Endothelial cell of hepatic sinusoid (primary cell): ENCODE results near the gene METTL2B.
"Not testable (repeated sequence)": the region's sequence is repeated elsewhere in the genome, so short reads cannot be mapped to it uniquely, and the experiment has no call there.

ENCODE experiments used
- in situ Hi-C: cut with HindIII; loops from 2 replicates; pipeline ENCODE4 v1.10.0; 2017; ENCODE audit warnings: low sequenced_read_pairs

METTL2B gene

GRCh38 chr7:128476402-128477335 is at the start of gene METTL2B:
TSS of gene METTL2B (plus strand) at chr7:128476748. CDS start at chr7:128476766, 18 bp downstream.
- in situ Hi-C loops = not testable (repeated sequence)

GRCh38 chr7:128427289-128427891 is 49.2 kb upstream of the METTL2B start:
- in situ Hi-C loops = no loop called here

GRCh38 chr7:128430207-128430606 is 46.3 kb upstream of the METTL2B start:
- in situ Hi-C loops = no loop called here

- in situ Hi-C loops = no loop called here
Observed at GRCh38 chr7:128431221-128431620, 45.3 kb upstream of the METTL2B start.

GRCh38 chr7:128431754-128432153 is 44.8 kb upstream of the METTL2B start:
- in situ Hi-C loops = no loop called here

- in situ Hi-C loops = no loop called here
Observed at GRCh38 chr7:128434413-128435326, 41.9 kb upstream of the METTL2B start.

- in situ Hi-C loops = no loop called here
Observed at GRCh38 chr7:128435327-128435686, 41.2 kb upstream of the METTL2B start.

GRCh38 chr7:128437426-128438332 is 38.9 kb upstream of the METTL2B start:
- in situ Hi-C loops = no loop called here

- in situ Hi-C loops = loop anchor here (10.0 kb wide), 1 partner anchor 48 kb away; no protein-coding TSS in a partner anchor
Observed at GRCh38 chr7:128442356-128442755, 34.2 kb upstream of the METTL2B start.

- in situ Hi-C loops = loop anchor here (10.0 kb wide), 1 partner anchor 49 kb away; no protein-coding TSS in a partner anchor
Observed at GRCh38 chr7:128443831-128444600, 32.5 kb upstream of the METTL2B start.

GRCh38 chr7:128446306-128446705 is 30.2 kb upstream of the METTL2B start:
- in situ Hi-C loops = loop anchor here (10.0 kb wide), 1 partner anchor 52 kb away; no protein-coding TSS in a partner anchor

- in situ Hi-C loops = loop anchor here (10.0 kb wide), 1 partner anchor 53 kb away; no protein-coding TSS in a partner anchor
Observed at GRCh38 chr7:128447941-128448564, 28.5 kb upstream of the METTL2B start.

- in situ Hi-C loops = loop anchor here (10.0 kb wide), 1 partner anchor 54 kb away; no protein-coding TSS in a partner anchor
Observed at GRCh38 chr7:128448751-128449302, 27.7 kb upstream of the METTL2B start.

- in situ Hi-C loops = no loop called here
Observed at GRCh38 chr7:128450409-128450808, 26.1 kb upstream of the METTL2B start.

GRCh38 chr7:128450913-128451312 is 25.6 kb upstream of the METTL2B start:
- in situ Hi-C loops = no loop called here

- in situ Hi-C loops = no loop called here
Observed at GRCh38 chr7:128452552-128452951, 24.0 kb upstream of the METTL2B start.

- in situ Hi-C loops = no loop called here
Observed at GRCh38 chr7:128453836-128454804, 22.4 kb upstream of the METTL2B start.
